Measurements from ENCODE around the gene PCLAF.

PCLAF gene

GRCh38 chr15:64381000-64381751 is at the start of gene PCLAF:
PCLAF (minus strand) TSS chr15:64381441; CDS start chr15:64381371, 70 bp downstream.
- TF ChIP-seq CTCF (IDR thresholded peaks at IDR 0.05; ENCODE audit: low read depth, low read length) = no peak

GRCh38 chr15:64430000-64430735 is 48.9 kb upstream of the PCLAF start:
- peak; percentile 87 for DNase-seq (ENCODE audit: extremely low read depth, low read depth)
- no peak for TF ChIP-seq CTCF (IDR thresholded peaks at IDR 0.05; ENCODE audit: low read depth, low read length)

More at GRCh38 chr15:64381000-64381751, at the start of gene PCLAF:
- peak; percentile 79 for DNase-seq (ENCODE audit: extremely low read depth, low read depth)

- DNase-seq (ENCODE audit: extremely low read depth, low read depth) = no peak
- TF ChIP-seq CTCF (IDR thresholded peaks at IDR 0.05; ENCODE audit: low read depth, low read length) = no peak
Measured at GRCh38 chr15:64429448-64429847, 48.2 kb upstream of the PCLAF start.

GRCh38 chr15:64426845-64427465 is 45.7 kb upstream of the PCLAF start:
- DNase-seq (ENCODE audit: extremely low read depth, low read depth) = peak; percentile 20
- peak; percentile 23 for TF ChIP-seq CTCF (IDR thresholded peaks at IDR 0.05; ENCODE audit: low read depth, low read length)

GRCh38 chr15:64425221-64425620 is 44.0 kb upstream of the PCLAF start:
- DNase-seq (ENCODE audit: extremely low read depth, low read depth) = no peak
- TF ChIP-seq CTCF (IDR thresholded peaks at IDR 0.05; ENCODE audit: low read depth, low read length) = no peak

GRCh38 chr15:64423970-64424369 is 42.7 kb upstream of the PCLAF start:
- no peak for TF ChIP-seq CTCF (IDR thresholded peaks at IDR 0.05; ENCODE audit: low read depth, low read length)
- DNase-seq (ENCODE audit: extremely low read depth, low read depth) = no peak

GRCh38 chr15:64422697-64423096 is 41.5 kb upstream of the PCLAF start:
- TF ChIP-seq CTCF (IDR thresholded peaks at IDR 0.05; ENCODE audit: low read depth, low read length) = no peak
- DNase-seq (ENCODE audit: extremely low read depth, low read depth) = no peak
